A673 (cell line): ENCODE data around the gene CEACAM18.
"Not testable (repeated sequence)": the region's sequence is repeated elsewhere in the genome, so short reads cannot be mapped to it uniquely, and the experiment has no call there.

Experiments
- CTCF ChIP-seq: fragments of 300-800, 200-600 bp; sonication (generic); conservative IDR thresholded peaks from 2 replicates; pipeline ENCODE4 v1.5.1; 2017; ENCODE audit warnings: low read depth, mild to moderate bottlenecking, antibody characterized with exemption, low read length, moderate library complexity, mixed read lengths
- EZH2 ChIP-seq: fragments of 200-600 bp; sonication (generic); IDR thresholded peaks from 2 replicates; pipeline ENCODE4 v1.6.1; 2017; ENCODE audit warnings: borderline replicate concordance, low read depth, mild to moderate bottlenecking, mixed read lengths, antibody characterized with exemption, low read length; ENCODE audit not compliant: poor library complexity, severe bottlenecking

- TF ChIP-seq CTCF, EZH2: not testable (repeated sequence)
These were observed 14.3 kb upstream of the CEACAM18 start for GRCh38 chr19:51463976-51464581.
